HG03469 (cell line): Measurements from ENCODE around the gene CFAP161.
"Not testable (repeated sequence)": the region's sequence is repeated elsewhere in the genome, so short reads cannot be mapped to it uniquely, and the experiment has no call there.

Experiments used
- ATAC-seq: cut with Tn5 transposase; IDR thresholded peaks from one replicate; pipeline ENCODE4 v1.9.1; 2021; ENCODE audit warnings: mild to moderate bottlenecking, moderate library complexity, moderate number of reproducible peaks; ENCODE audit not compliant: unreplicated experiment

The CFAP161 gene

GRCh38 chr15:81106560-81106959 is 27.5 kb upstream of the CFAP161 start:
- no peak for ATAC-seq

DNA sequence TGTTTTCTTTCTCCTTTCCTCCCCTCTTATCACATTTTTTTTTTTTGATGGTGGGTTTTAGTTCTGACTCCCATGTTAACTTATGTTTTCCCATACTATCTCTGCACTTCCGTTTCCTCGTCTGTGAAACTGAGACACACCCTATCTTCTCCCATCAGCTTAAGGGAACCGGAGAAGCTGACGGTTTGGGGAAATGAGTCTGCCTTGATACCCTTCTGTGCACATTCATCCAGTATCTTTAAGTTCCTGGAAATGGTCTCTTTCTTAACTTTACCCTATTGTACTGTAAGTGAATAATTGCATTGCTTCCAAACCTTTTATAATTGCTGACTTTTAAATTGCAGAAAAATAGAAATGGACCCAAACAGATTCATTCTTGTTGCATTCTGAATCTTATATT is 26.2 kb upstream of the CFAP161 start:
- ATAC-seq = no peak

DNA sequence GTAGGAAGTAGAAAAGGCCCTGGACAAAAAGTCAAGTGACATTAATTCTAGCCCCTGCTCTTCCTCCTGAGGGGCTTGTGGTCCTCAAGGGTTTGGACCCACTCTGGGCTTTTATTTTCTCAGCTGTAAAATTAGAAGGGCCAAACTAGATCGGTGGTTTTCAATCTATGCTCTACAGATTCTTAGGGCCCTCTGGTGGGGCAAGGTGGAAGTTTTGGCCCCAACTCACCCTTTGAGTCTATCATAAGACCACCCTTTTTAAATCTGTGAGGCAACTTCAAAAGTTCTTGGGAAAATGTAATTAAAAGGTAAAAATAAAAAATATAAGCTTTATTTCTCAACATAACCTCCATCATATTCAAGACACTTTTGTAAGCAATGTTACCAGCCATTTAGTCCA is 25.6 kb upstream of the CFAP161 start:
- ATAC-seq = no peak

DNA sequence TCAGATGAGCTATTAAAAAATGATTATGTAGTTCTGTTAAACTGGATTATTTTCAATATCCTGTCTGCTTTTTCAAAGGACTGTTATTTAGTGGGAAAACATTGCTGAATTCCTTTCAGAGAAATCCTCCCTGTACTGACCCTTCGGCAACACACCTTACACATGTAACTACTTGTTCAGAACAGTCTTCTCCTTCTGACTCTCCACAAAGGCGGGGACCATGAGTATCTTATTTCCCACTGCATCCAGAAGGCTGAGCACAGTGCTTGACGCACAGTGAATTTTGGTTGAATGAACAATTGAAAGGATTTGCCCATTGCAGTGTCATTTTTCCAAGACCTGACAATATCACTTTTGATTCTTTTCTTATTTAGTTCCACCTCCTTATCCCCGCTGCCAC is 23.1 kb upstream of the CFAP161 start:
- no peak for ATAC-seq

- ATAC-seq = peak; percentile 71
Observed at GRCh38 chr15:81111510-81112470, 22.3 kb upstream of the CFAP161 start.

DNA sequence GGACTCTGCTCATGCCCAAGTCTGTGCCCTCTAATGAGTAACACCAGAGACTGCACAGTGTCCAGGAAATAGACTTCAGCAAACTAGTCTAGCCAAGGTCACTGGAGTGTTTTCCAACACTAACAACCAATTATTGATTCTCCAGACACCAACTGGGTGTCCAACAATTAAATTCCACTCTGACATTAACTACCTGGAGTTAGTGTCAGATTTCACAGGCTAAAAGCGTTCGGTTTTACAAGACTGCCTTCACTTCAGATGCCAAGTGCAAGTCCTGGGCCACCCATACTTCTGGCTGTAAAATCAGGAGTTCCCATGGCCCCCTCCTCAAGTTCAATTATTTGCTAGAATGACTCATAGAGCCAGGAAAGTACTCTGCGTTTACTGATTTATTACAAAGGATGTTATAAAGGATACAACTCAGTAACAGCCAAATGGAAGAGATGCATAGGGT is 20.8 kb upstream of the CFAP161 start:
- no peak for ATAC-seq

GRCh38 chr15:81113861-81114291 is 20.2 kb upstream of the CFAP161 start:
- no peak for ATAC-seq

DNA sequence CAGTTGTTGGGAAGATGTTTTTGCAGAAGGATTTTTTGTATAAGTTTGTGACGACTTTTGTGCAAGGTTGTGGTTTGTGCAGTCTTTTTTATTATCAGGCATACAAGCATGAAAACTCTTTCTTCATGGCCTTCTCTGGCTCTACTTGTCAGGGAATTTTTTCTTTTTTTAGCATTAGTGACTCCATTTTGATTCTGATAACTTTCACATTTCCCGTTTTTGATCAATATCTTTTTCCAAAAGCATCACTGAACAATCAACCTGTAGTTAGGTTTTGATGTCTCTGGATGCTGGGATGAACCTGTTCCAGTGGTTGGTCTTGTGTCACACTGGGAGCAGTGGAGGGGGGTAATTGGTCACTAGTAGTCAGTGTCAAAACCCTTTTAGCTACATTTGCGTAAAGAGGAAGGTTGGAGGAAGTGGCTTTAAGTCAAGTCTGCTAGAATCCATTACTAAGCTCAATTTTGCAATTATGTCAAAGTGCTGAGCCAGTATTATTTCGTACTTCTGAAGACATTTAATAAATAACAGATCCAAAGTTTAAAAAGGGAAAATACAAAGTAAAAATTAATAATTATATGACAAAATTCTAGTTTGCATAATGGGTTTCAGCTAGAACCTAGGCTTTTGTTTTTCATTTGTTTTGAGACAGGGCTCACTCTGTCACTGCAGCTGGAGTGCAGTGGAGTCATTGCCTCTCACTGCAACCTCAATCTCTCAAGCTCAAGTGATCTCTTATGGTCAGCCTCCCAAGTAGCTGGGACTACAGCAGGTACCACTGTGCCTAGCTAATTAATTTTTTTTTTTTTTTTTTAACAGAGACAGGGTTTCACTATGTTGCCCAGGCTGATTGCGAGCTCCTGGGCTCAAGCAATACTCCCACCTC is 18.8 kb upstream of the CFAP161 start:
- no peak for ATAC-seq

- no peak for ATAC-seq
Observed at GRCh38 chr15:81117136-81117535, 16.9 kb upstream of the CFAP161 start.

GRCh38 chr15:81117581-81117980 is 16.5 kb upstream of the CFAP161 start:
- ATAC-seq = no peak

DNA sequence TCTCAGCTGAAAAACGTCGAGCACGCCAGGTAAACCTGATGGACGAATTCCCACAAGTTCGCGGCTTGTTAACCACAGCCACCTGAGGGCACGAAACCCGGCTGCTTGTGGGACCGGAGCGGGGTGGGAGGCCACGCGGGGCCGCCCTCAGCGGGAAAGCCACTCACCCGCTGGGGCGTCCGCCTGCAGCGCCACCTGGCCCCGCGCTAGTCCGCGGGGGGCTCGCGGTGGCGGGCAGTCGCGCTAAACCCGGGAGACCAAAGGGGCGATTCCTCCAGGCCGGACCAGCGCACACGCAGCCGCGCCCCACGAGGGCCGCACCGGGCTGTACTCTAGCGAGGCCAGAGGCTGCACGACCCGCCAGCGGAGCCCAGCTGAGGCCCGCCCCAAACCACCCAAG is 15.7 kb upstream of the CFAP161 start:
- ATAC-seq = no peak

DNA sequence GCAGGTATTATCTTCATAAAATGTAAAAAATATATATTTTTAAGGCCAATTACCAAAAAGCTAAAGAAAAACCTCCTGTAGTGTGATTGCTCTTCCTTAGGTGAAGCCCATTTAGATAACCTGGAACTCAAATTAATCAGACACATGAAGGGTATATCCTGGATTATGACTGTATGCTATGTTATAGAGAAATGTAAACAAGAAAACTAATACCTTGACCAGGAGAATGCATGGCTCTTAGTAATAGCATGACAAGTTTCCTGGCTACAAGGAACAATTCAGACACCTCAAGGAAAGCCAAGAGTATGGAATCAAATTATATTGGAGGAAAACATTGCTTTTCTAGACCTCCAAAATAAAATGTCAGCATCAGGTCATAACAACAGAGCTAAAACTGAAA is 14.0 kb upstream of the CFAP161 start:
- ATAC-seq = no peak

- ATAC-seq = no peak
Observed at GRCh38 chr15:81126892-81127291, 7.2 kb upstream of the CFAP161 start.

DNA sequence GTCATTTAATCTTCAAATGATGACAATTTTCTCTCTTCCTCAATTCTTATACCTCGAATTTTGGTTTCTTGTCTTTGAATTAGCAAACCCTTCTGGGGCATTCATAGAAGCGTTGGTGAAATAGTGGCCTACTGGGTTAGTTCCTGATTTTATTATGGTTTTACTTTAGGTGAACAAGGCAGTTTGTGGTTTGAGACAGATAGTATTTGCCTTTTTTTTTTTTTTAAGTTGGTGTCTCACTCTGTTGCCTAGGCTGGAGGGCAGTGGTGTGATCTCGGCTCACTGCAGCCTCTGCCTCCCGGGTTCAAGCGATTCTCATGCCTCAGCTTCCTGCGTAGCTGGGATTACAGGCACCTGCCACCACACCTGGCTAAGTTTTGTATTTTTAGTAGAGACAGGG is 7.4 kb downstream of the CFAP161 start:
- not testable (repeated sequence) for ATAC-seq

DNA sequence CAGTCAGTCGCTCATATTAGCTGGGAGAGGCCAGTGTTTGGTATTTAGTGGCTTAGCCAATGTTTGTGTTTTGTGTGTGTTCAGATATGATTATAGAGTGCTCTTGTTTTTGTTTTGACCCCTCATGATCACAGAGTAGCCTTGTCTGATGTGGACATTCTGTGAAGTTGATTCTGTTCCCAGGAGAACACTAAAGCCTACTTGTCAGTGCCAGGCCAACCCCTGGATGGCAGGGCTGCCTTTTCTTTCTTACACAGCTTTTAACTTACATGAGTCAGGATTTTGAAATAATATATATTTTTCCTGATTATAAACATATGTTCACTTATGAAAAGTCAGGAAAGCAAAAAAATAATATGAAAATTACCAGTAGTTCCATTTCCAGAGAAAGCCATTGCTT is 11.9 kb downstream of the CFAP161 start:
- no peak for ATAC-seq

GRCh38 chr15:81146466-81146865 is 12.4 kb downstream of the CFAP161 start:
- no peak for ATAC-seq

DNA sequence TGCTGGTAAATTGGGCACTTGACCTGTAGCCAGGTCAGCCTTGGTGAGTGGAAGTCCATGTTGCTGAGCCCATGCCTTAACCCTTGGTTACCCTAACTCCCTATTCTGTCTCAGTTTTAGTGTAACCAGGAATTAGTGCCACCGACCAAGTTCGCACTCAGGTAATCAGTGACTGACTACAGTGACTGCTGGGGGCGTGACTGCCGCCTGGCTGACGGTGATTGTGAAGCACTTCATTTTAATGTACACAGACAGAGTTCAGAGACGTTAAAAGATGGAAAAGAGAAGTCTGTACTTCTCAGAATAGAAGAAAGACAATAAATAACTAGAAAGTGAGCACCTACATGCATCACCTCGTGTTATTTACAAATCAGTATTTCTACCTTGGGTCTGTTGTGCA is 17.3 kb downstream of the CFAP161 start:
- no peak for ATAC-seq

DNA sequence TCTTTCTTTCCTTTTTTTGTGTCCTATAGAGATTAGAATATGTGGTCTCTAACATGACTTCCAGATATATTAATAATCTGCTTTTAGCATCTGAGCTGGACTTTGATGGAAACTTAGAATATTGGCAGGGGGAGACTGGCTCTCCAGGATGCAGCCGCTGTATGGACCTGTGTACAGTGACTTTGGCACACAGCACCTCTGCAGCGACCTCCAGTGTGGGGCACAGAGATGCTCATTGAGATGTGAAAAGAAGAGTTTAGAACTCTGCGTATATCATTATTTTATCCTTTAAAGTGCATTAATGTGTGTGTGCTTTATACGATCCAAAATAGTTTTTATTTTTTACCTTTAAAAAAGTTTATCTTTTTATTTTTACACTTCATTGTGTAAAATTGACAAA is 18.3 kb downstream of the CFAP161 start:
- no peak for ATAC-seq

- ATAC-seq = no peak
Observed at GRCh38 chr15:81152799-81153198, 18.7 kb downstream of the CFAP161 start.

DNA sequence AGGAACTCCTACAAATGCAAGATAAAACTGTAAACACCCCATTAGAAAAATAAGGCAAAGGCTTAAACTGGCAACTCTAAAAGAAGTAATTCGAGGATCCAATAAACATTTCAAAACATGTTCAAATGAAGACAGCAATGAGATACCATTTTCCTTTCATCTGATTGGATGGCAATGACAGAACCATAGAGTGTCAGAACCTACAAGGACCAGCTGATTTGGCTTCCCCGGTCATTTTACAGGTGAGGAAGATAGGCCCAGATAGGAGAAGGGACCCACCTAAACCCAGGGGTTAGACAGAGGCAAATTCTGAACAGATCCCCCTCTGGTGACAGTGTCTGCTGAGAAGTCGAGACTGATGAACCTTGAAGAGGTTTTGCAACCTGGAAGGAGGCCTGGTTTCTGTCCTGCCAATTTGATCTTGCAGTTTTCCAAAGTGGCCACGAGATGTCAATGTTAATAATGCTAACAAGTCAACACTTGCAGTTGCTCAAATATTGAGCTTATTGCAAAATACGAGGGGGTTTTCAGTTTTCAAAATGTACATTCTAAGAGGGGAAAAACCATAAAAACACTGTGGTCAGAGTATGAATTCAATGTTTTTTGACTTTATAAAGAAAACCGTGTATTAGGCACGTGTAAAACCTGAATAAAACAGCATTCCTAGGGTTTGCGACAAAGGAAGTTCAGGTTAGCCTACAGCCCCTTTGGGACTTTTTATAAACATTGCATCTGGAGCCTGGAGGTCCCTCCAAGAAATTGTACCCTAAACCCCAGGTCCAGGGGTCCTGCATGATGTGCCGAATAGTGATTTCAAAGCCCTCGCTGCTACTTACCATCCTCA is 21.5 kb downstream of the CFAP161 start:
- no peak for ATAC-seq

DNA sequence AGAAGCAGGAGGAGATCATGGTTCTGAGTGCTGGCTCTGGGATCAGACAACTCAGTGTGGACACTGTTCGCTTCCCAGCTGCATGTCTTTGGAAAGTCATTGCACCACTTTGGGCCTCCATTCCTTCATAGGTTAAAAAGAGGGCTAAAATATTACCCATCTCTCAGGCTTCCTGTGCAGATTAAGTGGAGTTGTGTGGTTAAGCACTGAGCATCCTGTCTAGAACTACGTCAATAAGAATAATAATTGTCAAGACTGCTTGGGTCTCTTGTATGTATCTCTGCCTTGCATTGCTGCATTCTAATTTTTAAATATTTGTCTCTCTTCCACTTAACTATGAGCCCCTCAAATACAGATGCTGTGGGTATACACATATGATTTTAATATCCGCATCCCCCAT is 22.3 kb downstream of the CFAP161 start:
- ATAC-seq = no peak
